KMS-11 (cell line): ENCODE measurements around the gene CPSF6.

Experiments
- H2AFZ ChIP-seq: fragments of 200-600 bp; sonication (generic); 2 replicates; pipeline ENCODE4 v1.6.1; 2016; ENCODE audit warnings: antibody characterized with exemption, mixed run types, low read depth
- H3K27ac ChIP-seq: fragments of 200-600 bp; sonication (generic); 2 replicates; pipeline ENCODE4 v1.6.1; 2016; ENCODE audit warnings: mild to moderate bottlenecking, mixed run types
- H3K27me3 ChIP-seq: fragments of 200-600 bp; sonication (generic); 2 replicates; pipeline ENCODE4 v1.6.1; 2017; ENCODE audit warnings: mild to moderate bottlenecking, low read depth, mixed run types, moderate library complexity; ENCODE audit not compliant: insufficient read depth
- H3K36me3 ChIP-seq: fragments of 200-600 bp; sonication (generic); 2 replicates; pipeline ENCODE4 v1.6.1; 2017; ENCODE audit warnings: mild to moderate bottlenecking, mixed run types; ENCODE audit not compliant: insufficient read depth
- H3K4me1 ChIP-seq: fragments of 200-600 bp; sonication (generic); 2 replicates; pipeline ENCODE4 v1.6.1; 2016; ENCODE audit warnings: mild to moderate bottlenecking, low read depth, mixed run types; ENCODE audit not compliant: poor library complexity, severe bottlenecking
- H3K4me2 ChIP-seq: fragments of 200-600 bp; sonication (generic); 2 replicates; pipeline ENCODE4 v1.7.0; 2016; ENCODE audit warnings: mild to moderate bottlenecking, mixed run types
- H3K4me3 ChIP-seq: fragments of 200-600 bp; sonication (generic); IDR thresholded peaks from 2 replicates; pipeline ENCODE4 v1.6.1; 2017; ENCODE audit warnings: low read depth, low read length, mixed read lengths; ENCODE audit not compliant: insufficient read depth
- H3K79me2 ChIP-seq: fragments of 200-600 bp; sonication (generic); 2 replicates; pipeline ENCODE4 v1.6.1; 2016; ENCODE audit warnings: low read depth, mixed run types; ENCODE audit not compliant: insufficient read depth
- H3K9ac ChIP-seq: fragments of 200-600 bp; sonication (generic); 2 replicates; pipeline ENCODE4 v1.6.1; 2016; ENCODE audit warnings: mild to moderate bottlenecking, mixed run types
- H4K20me1 ChIP-seq: fragments of 200-600 bp; sonication (generic); 2 replicates; pipeline ENCODE4 v1.6.1; 2016; ENCODE audit warnings: mild to moderate bottlenecking, mixed run types; ENCODE audit not compliant: insufficient read depth
- TF ChIP-seq, protein P1 (sequence below): fragments of 200-600 bp; sonication (generic); conservative IDR thresholded peaks from 2 replicates; pipeline ENCODE4 v1.6.1; 2017; ENCODE audit warnings: low read depth, mild to moderate bottlenecking, antibody characterized with exemption, low read length, moderate library complexity, mixed read lengths

Gene CPSF6

DNA sequence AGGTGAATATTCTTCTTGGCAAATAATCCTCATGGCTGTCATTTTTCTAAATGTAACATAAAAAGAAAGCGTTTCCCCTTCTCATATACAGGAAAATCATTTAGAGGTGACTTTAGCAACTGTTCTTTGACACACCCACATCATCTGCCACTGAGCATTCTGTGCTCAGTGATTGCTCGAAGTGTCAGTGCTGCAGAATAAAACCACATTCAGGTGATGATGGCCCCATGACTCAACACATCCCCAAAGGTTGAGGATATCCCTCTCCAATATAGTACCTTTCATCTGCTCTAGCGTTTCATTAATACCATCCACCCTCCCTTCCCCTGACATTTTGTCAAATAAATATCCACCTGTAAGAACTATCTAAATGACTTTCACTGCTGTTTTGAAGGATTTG lies 28.7 kb upstream of the CPSF6 start:
- H3K4me3 ChIP-seq: no peak overlapping the region
- TF ChIP-seq, protein P1, sequence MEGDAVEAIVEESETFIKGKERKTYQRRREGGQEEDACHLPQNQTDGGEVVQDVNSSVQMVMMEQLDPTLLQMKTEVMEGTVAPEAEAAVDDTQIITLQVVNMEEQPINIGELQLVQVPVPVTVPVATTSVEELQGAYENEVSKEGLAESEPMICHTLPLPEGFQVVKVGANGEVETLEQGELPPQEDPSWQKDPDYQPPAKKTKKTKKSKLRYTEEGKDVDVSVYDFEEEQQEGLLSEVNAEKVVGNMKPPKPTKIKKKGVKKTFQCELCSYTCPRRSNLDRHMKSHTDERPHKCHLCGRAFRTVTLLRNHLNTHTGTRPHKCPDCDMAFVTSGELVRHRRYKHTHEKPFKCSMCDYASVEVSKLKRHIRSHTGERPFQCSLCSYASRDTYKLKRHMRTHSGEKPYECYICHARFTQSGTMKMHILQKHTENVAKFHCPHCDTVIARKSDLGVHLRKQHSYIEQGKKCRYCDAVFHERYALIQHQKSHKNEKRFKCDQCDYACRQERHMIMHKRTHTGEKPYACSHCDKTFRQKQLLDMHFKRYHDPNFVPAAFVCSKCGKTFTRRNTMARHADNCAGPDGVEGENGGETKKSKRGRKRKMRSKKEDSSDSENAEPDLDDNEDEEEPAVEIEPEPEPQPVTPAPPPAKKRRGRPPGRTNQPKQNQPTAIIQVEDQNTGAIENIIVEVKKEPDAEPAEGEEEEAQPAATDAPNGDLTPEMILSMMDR: no peak
- no peak overlapping the region for H2AFZ ChIP-seq
- H4K20me1 ChIP-seq: no peaks in the 10 kb centered on the region
- H3K79me2 ChIP-seq: no peaks in the 10 kb centered on the region
- no peaks in the 10 kb centered on the region for H3K36me3 ChIP-seq
- H3K9ac ChIP-seq: no peak overlapping the region
- H3K4me1 ChIP-seq: no peaks in the 10 kb centered on the region
- H3K4me2 ChIP-seq: no peak overlapping the region
- H3K27me3 ChIP-seq: no peaks in the 10 kb centered on the region
- no peak overlapping the region for H3K27ac ChIP-seq

GRCh38 chr12:69211160-69211559 lies 28.2 kb upstream of the CPSF6 start:
- no peaks in the 10 kb centered on the region for H4K20me1 ChIP-seq
- no peak overlapping the region for H2AFZ ChIP-seq
- TF ChIP-seq, protein P1: no peak
- H3K4me1 ChIP-seq: no peaks in the 10 kb centered on the region
- no peak overlapping the region for H3K27ac ChIP-seq
- H3K36me3 ChIP-seq: no peaks in the 10 kb centered on the region
- no peaks in the 10 kb centered on the region for H3K27me3 ChIP-seq
- H3K4me2 ChIP-seq: no peak overlapping the region
- H3K9ac ChIP-seq: no peak overlapping the region
- no peaks in the 10 kb centered on the region for H3K79me2 ChIP-seq
- no peak overlapping the region for H3K4me3 ChIP-seq

DNA sequence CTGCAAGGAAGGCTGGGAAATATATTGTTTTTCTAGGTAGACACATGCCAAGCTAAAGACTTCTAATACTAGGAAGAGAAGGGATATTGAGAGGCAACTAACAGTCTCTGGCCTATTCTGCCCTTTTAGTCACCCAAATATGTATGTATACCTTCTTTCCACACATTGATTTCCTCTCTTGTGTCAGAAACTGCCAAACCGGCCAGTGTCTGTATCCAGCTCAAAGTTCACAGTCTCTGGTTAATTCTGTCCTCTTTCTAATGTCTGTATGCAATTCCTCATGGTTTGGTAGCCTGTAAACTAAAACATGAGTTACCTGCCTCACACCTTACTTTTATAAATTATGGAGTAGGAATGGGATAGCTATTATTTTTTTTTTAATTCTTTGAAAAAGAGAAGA lies 25.2 kb upstream of the CPSF6 start:
- Histone ChIP-seq H4K20me1 (no peaks in the 10 kb centered on the region), H3K79me2 (no peaks in the 10 kb centered on the region), H2AFZ (no peak overlapping the region), H3K36me3 (no peaks in the 10 kb centered on the region), H3K4me3 (no peak overlapping the region), H3K4me1 (no peaks in the 10 kb centered on the region), H3K4me2 (no peak overlapping the region), H3K9ac (no peak overlapping the region), H3K27ac (no peak overlapping the region), H3K27me3 (no peaks in the 10 kb centered on the region)
- TF ChIP-seq, protein P1: no peak

- H3K4me3 ChIP-seq: no peak overlapping the region
- H3K27me3 ChIP-seq: no peaks in the 10 kb centered on the region
- no peaks in the 10 kb centered on the region for H4K20me1 ChIP-seq
- no peaks in the 10 kb centered on the region for H3K79me2 ChIP-seq
- H3K4me2 ChIP-seq: no peak overlapping the region
- no peaks in the 10 kb centered on the region for H3K4me1 ChIP-seq
- H2AFZ ChIP-seq: no peak overlapping the region
- TF ChIP-seq, protein P1: no peak
- no peaks in the 10 kb centered on the region for H3K36me3 ChIP-seq
- H3K9ac ChIP-seq: no peak overlapping the region
- no peak overlapping the region for H3K27ac ChIP-seq
Measured at GRCh38 chr12:69225251-69225910, 14.0 kb upstream of the CPSF6 start.
